WTC11 (cell line): ENCODE measurements around the gene LAMA2. TPM values are rescaled to one million over a fixed set of nuclear protein-coding genes. Genes with fewer than 3 reads are reported as not detected.

Source experiments
- ATAC-seq: fragments of 200-7000 bp; cut with Tn5 transposase; 2 replicates; pipeline ENCODE4 v1.10.0; 2021; ENCODE audit warnings: mild to moderate bottlenecking, moderate library complexity
- CTCF ChIA-PET: fragments of 300-600 bp; sonication (Branson Sonifier 250); formaldehyde crosslinking; loops from one replicate; lab custom pipeline; 2021; ENCODE audit warnings: antibody characterized with exemption; lab: Charles Lee
- POLR2A ChIA-PET: fragments of 350-600 bp; sonication (Branson Sonifier 250); formaldehyde crosslinking; loops from one replicate; lab custom pipeline; 2021; ENCODE audit warnings: antibody characterized with exemption; lab: Charles Lee
- DNase-seq: peaks from one replicate; pipeline ENCODE4 v3.0.0; 2021; ENCODE audit warnings: low spot score
- H3K27ac Mint-ChIP-seq: 2 replicates; pipeline ENCODE4 v1.8.0; 2021; ENCODE audit warnings: mixed read lengths
- H3K27me3 Mint-ChIP-seq: 2 replicates; pipeline ENCODE4 v1.8.0; 2021; ENCODE audit warnings: low read depth, mild to moderate bottlenecking, moderate library complexity, mixed read lengths
- H3K36me3 Mint-ChIP-seq: 2 replicates; pipeline ENCODE4 v1.8.0; 2021; ENCODE audit warnings: mixed read lengths
- H3K4me1 Mint-ChIP-seq: 2 replicates; pipeline ENCODE4 v1.8.0; 2022; ENCODE audit warnings: mixed read lengths
- H3K4me3 Mint-ChIP-seq: 2 replicates; pipeline ENCODE4 v1.8.0; 2021; ENCODE audit warnings: mild to moderate bottlenecking, moderate library complexity, mixed read lengths
- H3K9me3 Mint-ChIP-seq: 2 replicates; pipeline ENCODE4 v1.8.0; 2021; ENCODE audit warnings: mixed read lengths
- GABPB1 ChIP-seq: sonication (generic); formaldehyde crosslinking; IDR thresholded peaks from 2 replicates; pipeline ENCODE4 v1.8.1; 2023; ENCODE audit warnings: mild to moderate bottlenecking, missing genetic modification reagents
- GTF2I ChIP-seq: fragments of 250-450 bp; sonication (Bioruptor Pico); conservative IDR thresholded peaks from 2 replicates; pipeline ENCODE4 v1.4.0; 2021; ENCODE audit warnings: mild to moderate bottlenecking
- NFATC4 ChIP-seq: fragments of 250-450 bp; sonication (Bioruptor Pico); IDR thresholded peaks from 2 replicates; pipeline ENCODE4 v1.9.0; 2021; ENCODE audit warnings: mild to moderate bottlenecking
- SMAD4 ChIP-seq: sonication (generic); formaldehyde crosslinking; IDR thresholded peaks from 2 replicates; pipeline ENCODE4 v1.8.0; 2022; ENCODE audit warnings: mild to moderate bottlenecking, missing genetic modification reagents
- ZNF121 ChIP-seq: sonication (generic); formaldehyde crosslinking; IDR thresholded peaks from 2 replicates; pipeline ENCODE4 v1.8.0; 2023; ENCODE audit warnings: missing genetic modification reagents
- ZNF138 ChIP-seq: sonication (generic); formaldehyde crosslinking; conservative IDR thresholded peaks from 2 replicates; pipeline ENCODE4 v1.8.1; 2022; ENCODE audit warnings: mild to moderate bottlenecking, moderate library complexity, missing genetic modification reagents
- ZNF232 ChIP-seq: sonication (generic); formaldehyde crosslinking; IDR thresholded peaks from 2 replicates; pipeline ENCODE4 v1.8.0; 2022; ENCODE audit warnings: mild to moderate bottlenecking, missing genetic modification reagents
- ZNF263 ChIP-seq: sonication (generic); formaldehyde crosslinking; IDR thresholded peaks from 2 replicates; pipeline ENCODE4 v1.8.1; 2022; ENCODE audit warnings: low read depth, mild to moderate bottlenecking, moderate library complexity, missing genetic modification reagents
- ZNF396 ChIP-seq: fragments of 250-450 bp; sonication (Bioruptor Pico); IDR thresholded peaks from 2 replicates; pipeline ENCODE4 v1.8.0; 2021; ENCODE audit warnings: mild to moderate bottlenecking, moderate library complexity, borderline replicate concordance
- ZNF671 ChIP-seq: fragments of 250-450 bp; sonication (Bioruptor Pico); IDR thresholded peaks from 2 replicates; pipeline ENCODE4 v1.8.0; 2021; ENCODE audit warnings: mild to moderate bottlenecking
- total RNA-seq: library from RNA; stranded (reverse); gene quantifications from 3 replicates; pipeline ENCODE4 v1.2.3, GENCODE V29; 2021
- TF ChIP-seq, protein P1 (sequence below): sonication (generic); formaldehyde crosslinking; IDR thresholded peaks from 2 replicates; pipeline ENCODE4 v1.8.0; 2022; ENCODE audit warnings: mild to moderate bottlenecking, missing genetic modification reagents
- TF ChIP-seq, protein P2 (sequence below): sonication (generic); formaldehyde crosslinking; IDR thresholded peaks from 2 replicates; pipeline ENCODE4 v1.8.0; 2022; ENCODE audit warnings: missing genetic modification reagents
- TF ChIP-seq, protein P3 (sequence below): sonication (generic); formaldehyde crosslinking; IDR thresholded peaks from 2 replicates; pipeline ENCODE4 v1.8.1; 2022; ENCODE audit warnings: low read depth, mild to moderate bottlenecking, moderate library complexity, missing genetic modification reagents, borderline replicate concordance
- TF ChIP-seq, protein P4 (sequence below): sonication (generic); formaldehyde crosslinking; conservative IDR thresholded peaks from 2 replicates; pipeline ENCODE4 v1.8.1; 2023; ENCODE audit warnings: mild to moderate bottlenecking, low read depth, missing genetic modification reagents, moderate library complexity
- TF ChIP-seq, protein P5 (sequence below): sonication (generic); formaldehyde crosslinking; IDR thresholded peaks from 2 replicates; pipeline ENCODE4 v1.8.1; 2023; ENCODE audit warnings: mild to moderate bottlenecking, missing genetic modification reagents
- TF ChIP-seq, protein P6 (sequence below): sonication (generic); formaldehyde crosslinking; IDR thresholded peaks from 2 replicates; pipeline ENCODE4 v1.8.1; 2023; ENCODE audit warnings: mild to moderate bottlenecking, missing genetic modification reagents, borderline replicate concordance
- TF ChIP-seq, protein P7 (sequence below): sonication (generic); formaldehyde crosslinking; IDR thresholded peaks from 2 replicates; pipeline ENCODE4 v1.8.1; 2023; ENCODE audit warnings: mild to moderate bottlenecking, missing genetic modification reagents
- TF ChIP-seq, protein P8 (sequence below): sonication (generic); formaldehyde crosslinking; IDR thresholded peaks from 2 replicates; pipeline ENCODE4 v1.8.1; 2022; ENCODE audit warnings: mild to moderate bottlenecking, missing genetic modification reagents, moderate library complexity, borderline replicate concordance

Gene LAMA2
- total RNA-seq, 1 experiment from 2014 or later = 6.6 TPM

DNA sequence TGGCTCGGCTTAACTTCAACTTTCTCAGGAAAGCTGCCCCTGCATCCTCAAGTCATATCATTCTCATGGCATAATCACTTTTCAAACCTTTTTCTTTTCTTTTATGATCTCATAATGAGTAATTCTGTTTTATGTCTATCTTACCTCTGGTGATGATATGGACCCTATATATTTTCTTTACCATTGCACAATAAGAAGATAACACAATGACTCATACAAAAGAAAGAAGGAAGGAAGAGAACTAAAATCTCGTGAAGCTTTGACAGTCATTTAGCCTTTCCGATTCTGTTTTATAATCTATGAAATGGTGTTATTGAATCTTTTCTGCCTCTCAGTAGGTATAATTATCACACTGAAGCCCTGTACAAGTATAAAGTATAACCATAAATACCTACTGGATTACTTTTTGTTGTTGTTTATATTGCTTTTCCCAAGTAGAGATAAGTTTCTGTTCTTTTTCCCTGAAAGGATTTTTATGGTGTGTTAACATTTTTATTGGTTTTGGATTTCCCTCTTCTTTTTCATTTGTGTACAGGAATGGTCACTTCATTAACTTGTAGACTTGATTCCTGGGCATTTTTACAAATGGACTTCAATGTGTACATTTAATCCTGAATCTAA, 300.9 kb downstream of the LAMA2 start:
- H3K4me3 Mint-ChIP-seq = no peak overlapping the region
- DNase-seq (no peak), ATAC-seq (no peak)
- no peaks in the 10 kb centered on the region for H3K36me3 Mint-ChIP-seq
- no peaks in the 10 kb centered on the region for H3K9me3 Mint-ChIP-seq
- no peak overlapping the region for H3K27ac Mint-ChIP-seq
- CTCF ChIA-PET = no interaction called here
- no peaks in the 10 kb centered on the region for H3K27me3 Mint-ChIP-seq
- TF ChIP-seq SMAD4 (CRISPR knock-in tag) (no peak), ZNF121 (CRISPR knock-in tag) (no peak), ZNF138 (CRISPR knock-in tag) (no peak), GTF2I (CRISPR knock-in tag) (no peak), NFATC4 (no peak), ZNF232 (CRISPR knock-in tag) (no peak), GABPB1 (no peak), ZNF263 (CRISPR knock-in tag) (no peak), ZNF396 (no peak), ZNF671 (CRISPR knock-in tag) (no peak)
- TF ChIP-seq, protein P1, sequence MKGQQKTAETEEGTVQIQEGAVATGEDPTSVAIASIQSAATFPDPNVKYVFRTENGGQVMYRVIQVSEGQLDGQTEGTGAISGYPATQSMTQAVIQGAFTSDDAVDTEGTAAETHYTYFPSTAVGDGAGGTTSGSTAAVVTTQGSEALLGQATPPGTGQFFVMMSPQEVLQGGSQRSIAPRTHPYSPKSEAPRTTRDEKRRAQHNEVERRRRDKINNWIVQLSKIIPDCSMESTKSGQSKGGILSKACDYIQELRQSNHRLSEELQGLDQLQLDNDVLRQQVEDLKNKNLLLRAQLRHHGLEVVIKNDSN (CRISPR knock-in tag) = no peak
- TF ChIP-seq, protein P2, sequence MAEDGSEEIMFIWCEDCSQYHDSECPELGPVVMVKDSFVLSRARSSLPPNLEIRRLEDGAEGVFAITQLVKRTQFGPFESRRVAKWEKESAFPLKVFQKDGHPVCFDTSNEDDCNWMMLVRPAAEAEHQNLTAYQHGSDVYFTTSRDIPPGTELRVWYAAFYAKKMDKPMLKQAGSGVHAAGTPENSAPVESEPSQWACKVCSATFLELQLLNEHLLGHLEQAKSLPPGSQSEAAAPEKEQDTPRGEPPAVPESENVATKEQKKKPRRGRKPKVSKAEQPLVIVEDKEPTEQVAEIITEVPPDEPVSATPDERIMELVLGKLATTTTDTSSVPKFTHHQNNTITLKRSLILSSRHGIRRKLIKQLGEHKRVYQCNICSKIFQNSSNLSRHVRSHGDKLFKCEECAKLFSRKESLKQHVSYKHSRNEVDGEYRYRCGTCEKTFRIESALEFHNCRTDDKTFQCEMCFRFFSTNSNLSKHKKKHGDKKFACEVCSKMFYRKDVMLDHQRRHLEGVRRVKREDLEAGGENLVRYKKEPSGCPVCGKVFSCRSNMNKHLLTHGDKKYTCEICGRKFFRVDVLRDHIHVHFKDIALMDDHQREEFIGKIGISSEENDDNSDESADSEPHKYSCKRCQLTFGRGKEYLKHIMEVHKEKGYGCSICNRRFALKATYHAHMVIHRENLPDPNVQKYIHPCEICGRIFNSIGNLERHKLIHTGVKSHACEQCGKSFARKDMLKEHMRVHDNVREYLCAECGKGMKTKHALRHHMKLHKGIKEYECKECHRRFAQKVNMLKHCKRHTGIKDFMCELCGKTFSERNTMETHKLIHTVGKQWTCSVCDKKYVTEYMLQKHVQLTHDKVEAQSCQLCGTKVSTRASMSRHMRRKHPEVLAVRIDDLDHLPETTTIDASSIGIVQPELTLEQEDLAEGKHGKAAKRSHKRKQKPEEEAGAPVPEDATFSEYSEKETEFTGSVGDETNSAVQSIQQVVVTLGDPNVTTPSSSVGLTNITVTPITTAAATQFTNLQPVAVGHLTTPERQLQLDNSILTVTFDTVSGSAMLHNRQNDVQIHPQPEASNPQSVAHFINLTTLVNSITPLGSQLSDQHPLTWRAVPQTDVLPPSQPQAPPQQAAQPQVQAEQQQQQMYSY (CRISPR knock-in tag) = no peak
- TF ChIP-seq, protein P3, sequence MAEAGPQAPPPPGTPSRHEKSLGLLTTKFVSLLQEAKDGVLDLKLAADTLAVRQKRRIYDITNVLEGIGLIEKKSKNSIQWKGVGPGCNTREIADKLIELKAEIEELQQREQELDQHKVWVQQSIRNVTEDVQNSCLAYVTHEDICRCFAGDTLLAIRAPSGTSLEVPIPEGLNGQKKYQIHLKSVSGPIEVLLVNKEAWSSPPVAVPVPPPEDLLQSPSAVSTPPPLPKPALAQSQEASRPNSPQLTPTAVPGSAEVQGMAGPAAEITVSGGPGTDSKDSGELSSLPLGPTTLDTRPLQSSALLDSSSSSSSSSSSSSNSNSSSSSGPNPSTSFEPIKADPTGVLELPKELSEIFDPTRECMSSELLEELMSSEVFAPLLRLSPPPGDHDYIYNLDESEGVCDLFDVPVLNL (CRISPR knock-in tag) = no peak
- TF ChIP-seq, protein P4, sequence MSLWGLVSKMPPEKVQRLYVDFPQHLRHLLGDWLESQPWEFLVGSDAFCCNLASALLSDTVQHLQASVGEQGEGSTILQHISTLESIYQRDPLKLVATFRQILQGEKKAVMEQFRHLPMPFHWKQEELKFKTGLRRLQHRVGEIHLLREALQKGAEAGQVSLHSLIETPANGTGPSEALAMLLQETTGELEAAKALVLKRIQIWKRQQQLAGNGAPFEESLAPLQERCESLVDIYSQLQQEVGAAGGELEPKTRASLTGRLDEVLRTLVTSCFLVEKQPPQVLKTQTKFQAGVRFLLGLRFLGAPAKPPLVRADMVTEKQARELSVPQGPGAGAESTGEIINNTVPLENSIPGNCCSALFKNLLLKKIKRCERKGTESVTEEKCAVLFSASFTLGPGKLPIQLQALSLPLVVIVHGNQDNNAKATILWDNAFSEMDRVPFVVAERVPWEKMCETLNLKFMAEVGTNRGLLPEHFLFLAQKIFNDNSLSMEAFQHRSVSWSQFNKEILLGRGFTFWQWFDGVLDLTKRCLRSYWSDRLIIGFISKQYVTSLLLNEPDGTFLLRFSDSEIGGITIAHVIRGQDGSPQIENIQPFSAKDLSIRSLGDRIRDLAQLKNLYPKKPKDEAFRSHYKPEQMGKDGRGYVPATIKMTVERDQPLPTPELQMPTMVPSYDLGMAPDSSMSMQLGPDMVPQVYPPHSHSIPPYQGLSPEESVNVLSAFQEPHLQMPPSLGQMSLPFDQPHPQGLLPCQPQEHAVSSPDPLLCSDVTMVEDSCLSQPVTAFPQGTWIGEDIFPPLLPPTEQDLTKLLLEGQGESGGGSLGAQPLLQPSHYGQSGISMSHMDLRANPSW (CRISPR knock-in tag) = no peak
- TF ChIP-seq, protein P5, sequence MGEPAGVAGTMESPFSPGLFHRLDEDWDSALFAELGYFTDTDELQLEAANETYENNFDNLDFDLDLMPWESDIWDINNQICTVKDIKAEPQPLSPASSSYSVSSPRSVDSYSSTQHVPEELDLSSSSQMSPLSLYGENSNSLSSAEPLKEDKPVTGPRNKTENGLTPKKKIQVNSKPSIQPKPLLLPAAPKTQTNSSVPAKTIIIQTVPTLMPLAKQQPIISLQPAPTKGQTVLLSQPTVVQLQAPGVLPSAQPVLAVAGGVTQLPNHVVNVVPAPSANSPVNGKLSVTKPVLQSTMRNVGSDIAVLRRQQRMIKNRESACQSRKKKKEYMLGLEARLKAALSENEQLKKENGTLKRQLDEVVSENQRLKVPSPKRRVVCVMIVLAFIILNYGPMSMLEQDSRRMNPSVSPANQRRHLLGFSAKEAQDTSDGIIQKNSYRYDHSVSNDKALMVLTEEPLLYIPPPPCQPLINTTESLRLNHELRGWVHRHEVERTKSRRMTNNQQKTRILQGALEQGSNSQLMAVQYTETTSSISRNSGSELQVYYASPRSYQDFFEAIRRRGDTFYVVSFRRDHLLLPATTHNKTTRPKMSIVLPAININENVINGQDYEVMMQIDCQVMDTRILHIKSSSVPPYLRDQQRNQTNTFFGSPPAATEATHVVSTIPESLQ = no peak
- TF ChIP-seq, protein P6, sequence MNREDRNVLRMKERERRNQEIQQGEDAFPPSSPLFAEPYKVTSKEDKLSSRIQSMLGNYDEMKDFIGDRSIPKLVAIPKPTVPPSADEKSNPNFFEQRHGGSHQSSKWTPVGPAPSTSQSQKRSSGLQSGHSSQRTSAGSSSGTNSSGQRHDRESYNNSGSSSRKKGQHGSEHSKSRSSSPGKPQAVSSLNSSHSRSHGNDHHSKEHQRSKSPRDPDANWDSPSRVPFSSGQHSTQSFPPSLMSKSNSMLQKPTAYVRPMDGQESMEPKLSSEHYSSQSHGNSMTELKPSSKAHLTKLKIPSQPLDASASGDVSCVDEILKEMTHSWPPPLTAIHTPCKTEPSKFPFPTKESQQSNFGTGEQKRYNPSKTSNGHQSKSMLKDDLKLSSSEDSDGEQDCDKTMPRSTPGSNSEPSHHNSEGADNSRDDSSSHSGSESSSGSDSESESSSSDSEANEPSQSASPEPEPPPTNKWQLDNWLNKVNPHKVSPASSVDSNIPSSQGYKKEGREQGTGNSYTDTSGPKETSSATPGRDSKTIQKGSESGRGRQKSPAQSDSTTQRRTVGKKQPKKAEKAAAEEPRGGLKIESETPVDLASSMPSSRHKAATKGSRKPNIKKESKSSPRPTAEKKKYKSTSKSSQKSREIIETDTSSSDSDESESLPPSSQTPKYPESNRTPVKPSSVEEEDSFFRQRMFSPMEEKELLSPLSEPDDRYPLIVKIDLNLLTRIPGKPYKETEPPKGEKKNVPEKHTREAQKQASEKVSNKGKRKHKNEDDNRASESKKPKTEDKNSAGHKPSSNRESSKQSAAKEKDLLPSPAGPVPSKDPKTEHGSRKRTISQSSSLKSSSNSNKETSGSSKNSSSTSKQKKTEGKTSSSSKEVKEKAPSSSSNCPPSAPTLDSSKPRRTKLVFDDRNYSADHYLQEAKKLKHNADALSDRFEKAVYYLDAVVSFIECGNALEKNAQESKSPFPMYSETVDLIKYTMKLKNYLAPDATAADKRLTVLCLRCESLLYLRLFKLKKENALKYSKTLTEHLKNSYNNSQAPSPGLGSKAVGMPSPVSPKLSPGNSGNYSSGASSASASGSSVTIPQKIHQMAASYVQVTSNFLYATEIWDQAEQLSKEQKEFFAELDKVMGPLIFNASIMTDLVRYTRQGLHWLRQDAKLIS (CRISPR knock-in tag) = no peak
- TF ChIP-seq, protein P7, sequence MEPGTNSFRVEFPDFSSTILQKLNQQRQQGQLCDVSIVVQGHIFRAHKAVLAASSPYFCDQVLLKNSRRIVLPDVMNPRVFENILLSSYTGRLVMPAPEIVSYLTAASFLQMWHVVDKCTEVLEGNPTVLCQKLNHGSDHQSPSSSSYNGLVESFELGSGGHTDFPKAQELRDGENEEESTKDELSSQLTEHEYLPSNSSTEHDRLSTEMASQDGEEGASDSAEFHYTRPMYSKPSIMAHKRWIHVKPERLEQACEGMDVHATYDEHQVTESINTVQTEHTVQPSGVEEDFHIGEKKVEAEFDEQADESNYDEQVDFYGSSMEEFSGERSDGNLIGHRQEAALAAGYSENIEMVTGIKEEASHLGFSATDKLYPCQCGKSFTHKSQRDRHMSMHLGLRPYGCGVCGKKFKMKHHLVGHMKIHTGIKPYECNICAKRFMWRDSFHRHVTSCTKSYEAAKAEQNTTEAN (CRISPR knock-in tag) = no peak
- TF ChIP-seq, protein P8, sequence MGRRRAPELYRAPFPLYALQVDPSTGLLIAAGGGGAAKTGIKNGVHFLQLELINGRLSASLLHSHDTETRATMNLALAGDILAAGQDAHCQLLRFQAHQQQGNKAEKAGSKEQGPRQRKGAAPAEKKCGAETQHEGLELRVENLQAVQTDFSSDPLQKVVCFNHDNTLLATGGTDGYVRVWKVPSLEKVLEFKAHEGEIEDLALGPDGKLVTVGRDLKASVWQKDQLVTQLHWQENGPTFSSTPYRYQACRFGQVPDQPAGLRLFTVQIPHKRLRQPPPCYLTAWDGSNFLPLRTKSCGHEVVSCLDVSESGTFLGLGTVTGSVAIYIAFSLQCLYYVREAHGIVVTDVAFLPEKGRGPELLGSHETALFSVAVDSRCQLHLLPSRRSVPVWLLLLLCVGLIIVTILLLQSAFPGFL (CRISPR knock-in tag) = no peak
- POLR2A ChIA-PET = no interaction called here
- peaks cover 12% of the 10 kb centered on the region for H3K4me1 Mint-ChIP-seq
